HepG2 (cell line): Measurements from ENCODE around the gene RBM47. TPM values are rescaled to one million over a fixed set of nuclear protein-coding genes. Genes with fewer than 3 reads are reported as not detected.
A peak's percentile ranks its signal among the peaks of the same experiment; 100 is the strongest.

Experiments used
- ASH2L ChIP-seq: fragments of 300-600, 200-600 bp; sonication (generic); IDR thresholded peaks from 2 replicates; pipeline ENCODE4 v1.7.0; 2017; ENCODE audit warnings: low read depth, mild to moderate bottlenecking, moderate library complexity, mixed read lengths, low read length; ENCODE audit not compliant: insufficient read length
- CC2D1A ChIP-seq: sonication (generic); formaldehyde crosslinking; IDR thresholded peaks from 2 replicates; pipeline ENCODE4 v1.8.1; 2023; ENCODE audit warnings: mild to moderate bottlenecking, missing genetic modification reagents
- FOXP4 ChIP-seq: sonication (generic); formaldehyde crosslinking; IDR thresholded peaks from 2 replicates; pipeline ENCODE4 v1.4.0; 2020; ENCODE audit warnings: missing genetic modification reagents
- GATA4 ChIP-seq: sonication (generic); IDR thresholded peaks from 2 replicates; pipeline ENCODE4 v1.6.1; 2016; ENCODE audit warnings: antibody characterized with exemption, low read depth, borderline replicate concordance
- HMGXB3 ChIP-seq: sonication (generic); formaldehyde crosslinking; IDR thresholded peaks from 2 replicates; pipeline ENCODE4 v1.4.0; 2020; ENCODE audit warnings: missing genetic modification reagents, borderline replicate concordance
- HNF4A ChIP-seq: sonication (generic); formaldehyde crosslinking; IDR thresholded peaks from 2 replicates; pipeline ENCODE4 v1.4.0; 2020; ENCODE audit warnings: missing genetic modification reagents
- ISL2 ChIP-seq: sonication (generic); formaldehyde crosslinking; IDR thresholded peaks from 2 replicates; pipeline ENCODE4 v1.5.0; 2020; ENCODE audit warnings: missing genetic modification reagents
- LCORL ChIP-seq, 2 experiments: fragments of 450-650 bp in 1 of 2; sonication (generic) in 1 of 2; formaldehyde crosslinking in 1 of 2; IDR thresholded peaks; 2 replicates each; pipeline versions ENCODE4 v1.5.0 to v1.6.1; 2017 to 2020; ENCODE audit warnings: antibody characterized with exemption in 1 of 2, missing genetic modification reagents in 1 of 2
- NFYC ChIP-seq: IDR thresholded peaks from 2 replicates; pipeline ENCODE4 v1.6.1; 2016; ENCODE audit warnings: missing genetic modification reagents, missing compliant biosample characterization
- SOX13 ChIP-seq, 3 experiments: fragments of 450-650 bp in 1 of 3; sonication (generic) in 1 of 3; formaldehyde crosslinking in 1 of 3; IDR thresholded peaks in 2 of 3; conservative IDR thresholded peaks in 1 of 3; 2 replicates each; pipeline versions ENCODE4 v1.5.0 to v1.6.1; 2016 to 2020; ENCODE audit warnings: antibody characterized with exemption in 1 of 3, mild to moderate bottlenecking in 1 of 3, missing compliant biosample characterization in 1 of 3, missing genetic modification reagents in 1 of 3, moderate library complexity in 1 of 3
- SOX6 ChIP-seq, 2 experiments: fragments of 450-650 bp in 1 of 2; sonication (generic) in 1 of 2; formaldehyde crosslinking in 1 of 2; IDR thresholded peaks; 2 replicates each; pipeline versions ENCODE4 v1.4.0 to v1.6.1; 2017 to 2020; ENCODE audit warnings: antibody characterized with exemption in 1 of 2, mild to moderate bottlenecking in 1 of 2, missing genetic modification reagents in 1 of 2
- TEAD3 ChIP-seq: optimal IDR thresholded peaks from 2 replicates; pipeline ENCODE3; 2016; ENCODE audit warnings: borderline replicate concordance
- ZNF260 ChIP-seq: sonication (generic); formaldehyde crosslinking; IDR thresholded peaks from 2 replicates; pipeline ENCODE4 v1.4.0; 2020; ENCODE audit warnings: missing genetic modification reagents, low read depth, mild to moderate bottlenecking, borderline replicate concordance
- ZNF83 ChIP-seq: sonication (generic); formaldehyde crosslinking; IDR thresholded peaks from 2 replicates; pipeline ENCODE4 v1.4.0; 2020; ENCODE audit warnings: missing genetic modification reagents, mild to moderate bottlenecking, borderline replicate concordance
- ZNF839 ChIP-seq: sonication (generic); formaldehyde crosslinking; IDR thresholded peaks from 2 replicates; pipeline ENCODE4 v1.4.0; 2020; ENCODE audit warnings: missing genetic modification reagents, mild to moderate bottlenecking, borderline replicate concordance
- polyA plus RNA-seq, 8 experiments: library from polyadenylated mRNA; depleted of rRNA in 3 of 8; stranded (reverse) in 7 of 8; unstranded in 1 of 8; fragments of >200 nt; fragmentation: Illumina TruSeq in 4 of 8; extraction: Trizol in 4 of 8; gene quantifications; 2 replicates each; pipeline versions ENCODE4 v1.2.1 to v1.2.3, GENCODE V29; 2011 to 2016; ENCODE audit warnings: low read depth in 4 of 8, missing spikeins in 1 of 8, mixed read lengths in 1 of 8; ENCODE audit not compliant: insufficient read depth in 1 of 8
- total RNA-seq, 5 experiments: library from RNA; depleted of rRNA; stranded (reverse); fragments of >200 nt; fragmentation: Illumina TruSeq; extraction: Trizol; gene quantifications; 2 replicates each; pipeline ENCODE4 v1.2.3, GENCODE V29; 2016; ENCODE audit warnings: low read depth in 1 of 5

RBM47 gene
- total and polyA plus RNA-seq, 2 of the 13 experiments (the other 11 are each of a cell fraction or from before 2014, with no cell fraction given) = 1.2 to 2.5 TPM

GRCh38 chr4:40458683-40459082 lies 171.0 kb downstream of the RBM47 start (continued):
- TF ChIP-seq ZNF839 = no peak
- no peak for TF ChIP-seq GATA4
- TF ChIP-seq CC2D1A (CRISPR knock-in tag) = no peak
- TF ChIP-seq TEAD3 (CRISPR knock-in tag) = no peak
- TF ChIP-seq ZNF260 (CRISPR knock-in tag) = no peak
- TF ChIP-seq ZNF83 (CRISPR knock-in tag) = no peak
- TF ChIP-seq NFYC = no peak
- no peak for TF ChIP-seq HMGXB3 (CRISPR knock-in tag)
- TF ChIP-seq FOXP4 (CRISPR knock-in tag) = peak; percentile 30; the same call in 1 of the 2 replicates
- no peak for TF ChIP-seq SOX6 (IDR thresholded peaks at IDR 0.05)
- 0 out of 2 replicates have a peak, but pooled peaks have one; percentile 12 for TF ChIP-seq SOX6 (CRISPR knock-in tag; IDR thresholded peaks at IDR 0.05)
- no peak for TF ChIP-seq LCORL (IDR thresholded peaks at IDR 0.05)
- peak; percentile 59; the same call in 1 of the 2 replicates for TF ChIP-seq LCORL (CRISPR knock-in tag; IDR thresholded peaks at IDR 0.05)
- no peak for TF ChIP-seq ASH2L
- no peak for TF ChIP-seq SOX13 (IDR thresholded peaks at IDR 0.05)
- TF ChIP-seq SOX13 (CRISPR knock-in tag; conservative IDR thresholded peaks at IDR 0.05 in 1 of 2, IDR thresholded peaks at IDR 0.05 in 1 of 2) = peak in 1 of 2 experiments; percentile 38; a peak in 1 of 4 replicates
- TF ChIP-seq HNF4A (CRISPR knock-in tag) = no peak
- no peak for TF ChIP-seq ISL2 (CRISPR knock-in tag)
